NCI-H2227 (cell line): ENCODE data around the gene PPP4R1.

ENCODE experiments used
- DNase-seq: peaks from one replicate; lab custom pipeline; 2025; ENCODE audit not compliant: unreplicated experiment; lab: John Stamatoyannopoulos, UW

PPP4R1 gene

DNA sequence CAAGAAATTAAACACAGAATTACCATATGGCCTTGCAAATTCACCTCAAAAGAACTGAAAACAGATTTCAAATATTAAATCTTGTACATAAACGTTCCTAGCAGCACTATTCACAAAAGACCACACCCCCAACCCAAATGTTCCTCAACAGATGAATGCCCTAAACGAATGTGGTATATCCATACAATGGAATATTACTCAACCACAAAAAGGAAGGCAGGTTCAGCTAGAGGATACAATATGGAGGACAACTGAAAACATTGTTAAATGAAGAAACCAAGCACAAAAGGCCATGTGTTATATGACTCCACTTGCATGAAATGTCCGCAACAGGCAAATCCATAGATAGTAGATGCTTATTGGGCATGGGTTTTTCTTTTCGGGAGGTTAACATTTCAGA lies 61.7 kb downstream of the PPP4R1 start:
- no peak for DNase-seq

DNA sequence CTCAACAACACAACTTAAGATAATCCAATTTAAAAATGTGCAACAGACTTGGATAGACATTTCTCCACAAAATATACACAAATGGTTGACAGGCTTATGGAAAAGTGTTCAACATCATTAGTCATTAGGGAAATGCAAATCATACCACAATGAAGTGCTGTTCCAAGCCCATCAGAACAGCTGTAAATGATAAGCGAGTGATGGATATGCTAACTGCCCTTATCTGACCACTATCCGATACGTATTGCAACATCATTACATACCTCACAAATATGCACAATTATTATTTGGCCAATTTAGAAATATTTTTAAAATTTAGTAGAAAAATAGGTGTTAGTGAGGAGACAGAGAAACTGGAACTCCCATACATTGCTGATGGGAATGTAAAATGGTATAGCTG lies 62.2 kb downstream of the PPP4R1 start:
- no peak for DNase-seq

DNA sequence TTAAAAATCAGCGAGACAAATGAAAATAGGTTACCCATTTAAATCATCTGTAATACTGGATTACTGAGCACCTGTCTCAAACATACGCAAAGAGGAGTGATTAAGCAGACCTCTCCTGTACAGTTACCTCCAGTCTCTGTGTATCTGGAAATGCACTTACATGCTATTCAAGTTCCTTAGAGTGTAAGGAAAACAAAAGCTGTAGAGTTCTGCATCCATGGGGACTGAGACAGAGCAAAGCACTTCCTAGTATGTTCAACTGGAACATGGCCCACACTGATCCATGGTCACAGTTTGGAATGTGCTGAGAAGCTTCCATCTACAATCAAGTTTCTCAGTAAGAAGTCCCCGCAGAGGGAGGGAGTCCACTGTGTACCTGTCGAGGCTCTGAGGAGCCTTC lies 63.9 kb downstream of the PPP4R1 start:
- DNase-seq, result no peak

DNA sequence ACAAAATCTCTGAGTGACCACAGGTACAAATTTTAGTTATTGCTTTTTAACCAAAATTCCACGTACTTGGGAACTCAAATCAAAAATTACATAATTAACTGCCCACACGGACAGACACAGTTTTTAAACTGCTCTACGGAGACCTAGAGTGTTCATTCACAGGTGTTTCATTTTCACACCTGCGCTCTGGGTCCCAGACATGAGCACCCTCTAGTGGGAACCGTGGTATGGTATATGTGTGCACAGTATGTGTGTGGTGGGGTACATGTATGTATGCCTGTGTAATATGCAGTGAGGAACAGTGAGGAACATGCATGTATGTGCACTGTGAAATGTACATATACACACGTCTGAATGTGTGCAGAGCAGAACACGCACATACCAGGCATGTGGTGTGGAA lies 65.0 kb downstream of the PPP4R1 start:
- DNase-seq, result no peak

DNA sequence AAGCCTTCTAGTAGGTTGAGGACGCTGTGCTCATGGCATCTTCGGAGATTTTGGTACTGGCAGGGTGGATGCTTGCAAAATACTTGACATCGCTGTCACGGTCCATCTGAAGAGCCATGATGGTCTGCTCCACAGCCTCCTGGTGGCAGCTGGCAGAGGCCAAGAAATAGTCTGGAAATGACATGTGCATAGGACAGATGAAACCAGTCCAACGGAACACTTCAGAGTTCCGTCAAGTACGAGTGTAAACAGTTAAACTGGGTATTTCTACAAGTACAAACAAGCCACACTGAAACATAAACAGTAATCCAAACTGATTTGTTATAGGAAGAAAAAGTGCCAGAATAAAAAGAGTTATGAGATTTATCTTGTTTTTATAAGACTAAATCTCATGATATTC lies 66.6 kb downstream of the PPP4R1 start:
- no peak for DNase-seq

DNA sequence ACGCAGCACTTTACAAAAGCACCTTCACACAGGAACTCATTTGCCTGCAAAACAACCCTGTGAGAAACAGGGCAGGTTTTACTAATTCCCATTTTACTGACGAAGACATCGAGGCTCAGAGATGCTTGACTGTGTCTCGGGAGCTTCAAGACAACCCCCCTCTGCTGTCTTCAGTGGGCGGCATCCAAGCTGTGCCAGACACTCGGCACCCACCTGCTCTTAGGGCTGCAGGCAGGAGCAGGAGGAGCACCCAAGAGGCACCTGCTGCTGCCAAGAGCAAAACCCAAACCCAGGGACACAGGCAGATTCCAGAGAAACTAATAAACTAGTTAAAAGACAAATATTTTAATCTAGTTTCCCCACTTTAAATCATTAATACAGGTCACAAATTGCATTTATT lies 67.9 kb downstream of the PPP4R1 start:
- no peak for DNase-seq

DNA sequence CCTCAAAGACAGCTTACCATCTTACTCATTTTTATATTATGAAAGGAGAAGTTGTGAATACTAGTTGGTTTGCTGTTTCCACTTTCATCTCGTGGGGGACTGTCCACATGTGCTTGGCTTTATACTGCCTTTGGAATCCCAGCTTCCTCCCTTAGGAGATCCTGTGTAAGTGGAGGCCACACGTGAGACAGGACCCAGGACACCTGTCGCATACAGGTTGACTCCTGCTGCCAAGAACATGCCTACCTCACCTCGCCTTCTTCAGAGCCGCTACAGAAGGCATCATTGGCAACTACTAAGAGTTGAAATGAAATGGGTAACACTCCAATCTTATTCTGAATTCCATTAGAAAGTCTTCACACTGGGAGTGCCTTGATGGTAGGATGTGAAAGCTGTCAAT lies 69.3 kb downstream of the PPP4R1 start:
- DNase-seq, result no peak

DNA sequence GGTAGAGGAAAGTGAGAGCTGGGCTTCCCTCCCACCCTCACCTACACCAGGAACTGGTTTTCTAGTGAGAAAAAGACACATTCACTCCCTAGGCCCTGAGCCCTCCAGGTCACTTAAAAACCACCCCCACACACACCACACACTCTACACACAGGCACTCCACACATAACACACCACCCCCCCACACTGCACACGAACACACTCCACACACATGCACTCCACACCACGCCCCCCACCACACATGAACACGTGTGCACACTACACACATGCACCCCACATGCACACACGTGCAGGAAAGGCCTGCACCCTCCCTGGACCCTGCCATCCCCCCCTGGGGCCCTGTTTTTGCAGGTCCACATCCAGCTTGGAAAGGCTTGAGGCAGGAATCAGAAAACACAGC lies 71.4 kb downstream of the PPP4R1 start:
- DNase-seq, result no peak

DNA sequence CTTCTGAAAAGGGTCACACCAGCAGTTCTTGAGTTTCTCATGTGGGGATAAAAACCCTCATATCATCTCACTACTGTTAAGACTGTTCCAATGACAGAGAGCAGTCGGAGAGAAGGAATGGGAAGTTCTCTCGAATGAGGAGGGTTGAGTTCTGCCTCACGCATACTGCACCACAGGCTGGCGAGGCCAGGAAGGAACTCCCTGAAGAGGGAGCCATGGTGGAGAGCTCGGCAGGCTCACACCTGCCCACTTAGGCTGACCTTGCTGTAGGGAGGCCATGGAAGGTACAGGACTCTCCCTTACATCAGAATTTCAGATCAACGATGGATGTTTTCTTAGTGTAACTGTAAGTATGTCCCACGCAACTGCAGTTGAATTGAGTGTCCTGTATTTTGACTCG lies 74.4 kb downstream of the PPP4R1 start:
- no peak for DNase-seq

DNA sequence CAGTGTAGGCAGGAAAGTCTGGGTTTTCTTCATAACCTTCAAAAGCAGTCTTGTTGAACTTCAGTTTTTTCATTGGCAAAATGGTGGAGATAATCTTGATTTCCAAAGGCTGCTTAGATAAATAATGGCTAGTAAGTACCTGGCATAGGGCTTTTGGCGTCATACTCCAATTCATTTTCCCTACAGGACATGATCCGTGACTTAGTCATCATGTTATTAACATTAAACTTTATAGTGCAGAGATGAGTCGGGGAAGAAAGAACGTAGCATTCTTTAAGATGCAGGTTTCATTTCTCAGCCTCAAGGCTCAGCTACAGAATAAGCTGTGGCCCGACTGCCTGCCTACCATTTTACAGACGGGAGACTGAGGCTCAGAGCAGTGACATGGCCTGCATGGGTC lies 75.1 kb downstream of the PPP4R1 start:
- no peak for DNase-seq

DNA sequence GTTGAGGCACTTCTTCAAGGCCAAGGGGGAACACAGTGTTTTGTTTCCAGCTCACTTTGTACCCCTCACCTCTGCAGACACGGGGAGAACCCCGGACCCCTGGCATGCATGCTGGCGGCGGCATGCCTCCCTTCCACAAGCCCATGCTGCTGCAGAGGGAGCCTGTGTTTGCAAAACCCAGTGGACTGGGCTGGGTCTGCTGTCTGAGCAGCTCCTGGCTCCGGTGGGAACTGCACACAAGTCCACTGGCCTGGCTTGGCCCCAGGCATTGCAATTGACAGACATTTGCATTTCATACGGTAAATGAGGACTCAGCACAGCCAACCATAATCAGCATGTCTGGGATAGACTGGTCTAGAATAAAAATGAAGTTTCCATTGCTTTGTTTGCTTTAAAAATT lies 76.7 kb downstream of the PPP4R1 start:
- no peak for DNase-seq

DNA sequence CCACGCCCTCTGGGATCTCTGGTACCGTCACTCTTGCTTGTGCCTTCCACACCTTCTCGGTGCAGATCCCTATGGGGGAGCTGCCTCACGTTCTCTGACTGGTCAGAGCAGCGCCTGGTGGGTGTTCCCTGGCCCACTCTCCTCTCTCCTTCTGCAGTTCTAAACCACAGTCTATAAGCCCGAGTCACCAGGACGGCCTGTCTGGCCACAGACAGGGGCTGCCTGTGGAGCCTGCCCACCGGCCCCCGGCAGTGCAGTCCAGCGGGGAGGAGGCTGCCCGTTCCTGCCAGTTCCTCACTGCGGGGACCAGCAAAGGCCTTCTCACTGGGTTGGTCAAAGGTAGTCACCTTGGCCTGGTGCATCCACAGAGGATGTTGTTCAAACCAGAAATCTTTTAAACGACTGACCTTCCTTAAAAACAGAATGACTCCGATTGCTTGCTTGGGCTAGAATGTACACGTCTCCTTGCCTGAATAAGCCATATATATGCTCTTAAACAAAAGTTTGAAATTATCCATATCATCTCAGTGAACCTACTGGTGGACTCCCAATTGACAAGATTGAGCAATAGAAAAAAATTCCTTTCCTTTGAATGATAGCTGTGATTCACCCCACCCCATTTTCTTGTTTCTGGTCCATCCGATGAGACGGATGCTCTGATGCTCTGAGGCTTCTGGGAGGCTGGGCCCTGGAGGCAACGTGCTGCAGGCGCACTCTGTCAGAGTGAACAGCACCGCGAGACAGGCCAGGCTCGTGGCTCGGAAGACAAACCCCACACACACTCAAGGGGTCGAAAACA lies 77.8 kb downstream of the PPP4R1 start:
- no peak for DNase-seq

DNA sequence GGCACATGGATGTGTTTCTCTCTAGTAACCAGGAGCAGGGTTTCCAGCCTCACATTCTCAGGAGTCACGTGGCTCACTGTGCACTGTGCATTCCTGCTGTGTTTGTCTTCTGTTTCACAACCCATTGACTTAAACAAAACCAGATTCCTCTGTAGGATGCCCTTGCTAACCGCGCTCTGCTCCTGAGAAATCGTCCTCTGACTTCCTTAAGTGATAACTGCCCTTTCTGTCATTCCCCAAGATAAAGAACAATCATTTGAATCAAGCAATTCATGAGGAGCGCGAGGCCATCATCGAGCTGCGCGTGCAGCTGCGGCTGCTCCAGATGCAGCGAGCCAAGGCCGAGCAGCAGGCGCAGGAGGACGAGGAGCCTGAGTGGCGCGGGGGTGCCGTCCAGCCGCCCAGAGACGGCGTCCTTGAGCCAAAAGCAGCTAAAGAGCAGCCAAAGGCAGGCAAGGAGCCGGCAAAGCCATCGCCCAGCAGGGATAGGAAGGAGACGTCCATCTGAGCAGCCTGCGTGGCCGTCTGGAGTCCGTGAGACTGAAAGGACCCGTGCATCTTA lies 78.8 kb downstream of the PPP4R1 start:
- DNase-seq, result peak; percentile 75

DNA sequence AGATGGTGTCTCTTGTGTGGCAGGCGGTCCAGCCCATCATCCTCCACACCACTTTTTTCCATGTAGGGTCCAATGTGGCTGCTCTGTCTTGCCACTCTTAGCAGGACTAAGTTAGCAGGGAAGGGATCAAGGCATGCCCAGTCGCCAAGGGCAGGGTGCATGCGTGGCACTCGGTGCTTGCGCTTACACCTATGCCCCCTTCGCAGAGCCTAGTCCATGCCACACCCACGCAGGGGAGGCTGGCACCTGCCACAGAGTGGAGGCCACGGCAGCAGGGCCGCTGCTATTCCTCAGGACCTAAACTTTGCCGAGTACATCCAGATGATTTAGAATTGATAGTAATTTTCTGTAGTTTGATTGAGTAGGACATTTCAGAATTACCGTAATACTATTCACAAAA lies 79.5 kb downstream of the PPP4R1 start:
- DNase-seq, result no peak

DNA sequence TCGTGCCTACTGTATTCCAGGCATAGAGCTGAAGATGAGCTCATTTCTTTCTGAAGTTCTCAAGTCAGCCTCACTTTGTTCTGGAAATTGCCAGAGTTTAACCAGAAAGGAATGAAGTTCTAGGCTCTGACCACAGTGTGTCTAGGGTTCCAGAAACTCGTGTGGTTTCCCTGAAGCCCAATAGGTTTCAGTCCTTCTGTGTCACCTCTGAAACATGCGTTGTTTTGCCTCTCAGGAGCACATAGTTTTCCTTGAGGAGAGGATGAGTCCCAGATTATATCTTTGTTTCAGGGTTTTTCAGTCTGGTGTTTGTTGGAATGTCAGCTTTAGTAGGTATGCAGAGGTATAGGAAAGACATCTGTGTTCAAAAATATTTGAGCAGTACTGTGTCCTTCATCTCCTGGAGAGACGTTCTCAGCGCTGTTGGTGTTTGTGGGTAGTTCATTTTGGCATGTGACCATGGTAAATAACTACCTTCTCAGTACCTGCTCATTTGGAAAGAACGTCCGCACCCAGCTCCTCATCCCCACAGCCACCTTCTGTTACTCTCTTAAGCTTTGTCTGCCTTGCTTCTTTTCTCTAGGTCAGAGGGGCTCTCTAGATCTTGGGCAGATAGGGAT lies 82.5 kb downstream of the PPP4R1 start:
- no peak for DNase-seq

DNA sequence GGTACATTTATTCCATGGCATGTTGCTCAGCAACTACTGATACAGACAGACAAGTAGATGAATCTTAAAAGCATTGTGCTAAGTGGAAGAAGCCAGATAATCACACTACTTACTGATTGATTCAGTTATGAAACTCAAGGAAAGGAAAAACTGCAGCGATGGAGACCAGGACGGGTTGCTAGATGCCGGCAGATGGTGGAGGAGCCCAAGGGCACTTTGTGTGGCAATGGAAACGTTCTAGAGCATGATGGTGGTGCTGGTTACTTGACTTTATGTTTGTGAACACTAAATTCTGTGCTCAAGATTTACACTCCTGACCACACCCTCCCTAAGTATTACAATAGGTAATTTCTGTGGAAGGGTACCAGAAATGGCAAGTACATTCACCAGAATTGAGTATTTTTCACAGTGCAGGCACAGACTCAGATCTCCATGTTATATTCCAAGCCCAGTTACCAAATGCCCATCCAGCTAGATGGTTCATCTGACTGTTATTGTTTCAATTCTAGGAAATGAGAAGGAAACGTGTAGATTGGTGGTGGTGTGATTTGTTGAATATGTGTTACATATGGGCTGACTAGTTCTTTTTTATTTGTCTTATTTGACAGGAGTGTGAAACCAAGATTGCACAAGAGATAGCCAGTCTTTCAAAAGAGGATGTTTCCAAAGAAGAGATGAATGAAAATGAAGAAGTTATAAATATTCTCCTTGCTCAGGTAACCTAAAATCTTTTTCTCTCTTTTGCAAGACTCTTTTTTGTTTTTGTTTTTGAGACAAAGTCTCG lies 83.9 kb downstream of the PPP4R1 start:
- DNase-seq, result no peak

DNA sequence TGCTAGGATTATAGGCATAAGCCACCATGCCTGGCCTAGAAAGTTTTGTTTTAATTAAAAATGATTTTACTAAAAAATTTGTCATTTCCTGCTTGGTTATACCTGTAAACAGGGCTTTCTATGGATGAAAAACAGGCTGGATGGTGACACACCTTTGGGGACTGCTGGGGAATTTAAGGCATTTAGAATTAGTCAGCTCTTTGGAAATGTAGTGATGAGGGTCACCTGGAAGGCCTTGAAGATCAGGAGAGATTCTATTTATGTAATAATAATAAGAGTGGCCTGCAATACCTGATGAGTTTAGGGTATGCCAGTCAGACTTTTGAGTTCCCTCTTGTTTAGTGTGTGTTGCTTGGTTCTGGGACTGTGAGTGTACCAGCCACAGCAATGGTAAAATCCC lies 87.9 kb downstream of the PPP4R1 start:
- DNase-seq, result no peak

DNA sequence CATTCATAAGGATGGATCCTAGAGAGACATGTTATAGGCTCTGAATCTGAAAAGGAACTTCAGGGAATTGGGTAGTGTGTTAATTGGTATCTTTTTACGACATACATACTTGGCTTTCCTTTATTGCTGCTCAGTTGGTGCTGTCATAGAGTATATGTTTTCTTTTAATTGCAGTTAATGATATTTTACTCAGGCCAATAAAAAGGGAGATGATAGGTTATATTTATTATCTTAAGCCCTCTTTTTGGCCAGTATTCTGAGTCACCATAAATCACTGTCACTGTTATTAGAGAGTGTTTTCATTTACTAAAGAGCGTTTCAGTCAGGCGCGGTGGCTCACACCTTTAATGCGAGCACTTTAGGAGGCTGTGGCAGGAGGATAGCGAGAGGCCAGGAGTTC lies 91.4 kb downstream of the PPP4R1 start:
- no peak for DNase-seq

DNA sequence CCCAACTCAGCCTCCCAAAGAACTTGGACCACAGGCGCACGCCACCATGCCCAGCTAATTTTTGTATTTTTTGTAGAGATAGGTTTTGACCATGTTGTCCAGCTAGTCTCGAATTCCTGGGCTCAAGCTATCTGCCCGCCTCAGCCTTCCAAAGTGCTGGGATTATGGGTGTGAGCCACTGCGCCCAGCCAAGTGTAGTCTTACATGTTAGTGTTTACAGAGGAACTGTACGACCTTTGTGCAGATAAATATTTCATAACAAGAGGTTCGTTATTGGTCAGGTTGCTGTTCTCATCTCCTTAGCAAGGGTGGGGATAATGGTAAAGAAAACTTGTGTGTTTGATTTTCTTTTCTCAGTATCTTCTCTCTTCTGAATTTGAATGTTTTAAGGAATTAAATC lies 92.6 kb downstream of the PPP4R1 start:
- no peak for DNase-seq

DNA sequence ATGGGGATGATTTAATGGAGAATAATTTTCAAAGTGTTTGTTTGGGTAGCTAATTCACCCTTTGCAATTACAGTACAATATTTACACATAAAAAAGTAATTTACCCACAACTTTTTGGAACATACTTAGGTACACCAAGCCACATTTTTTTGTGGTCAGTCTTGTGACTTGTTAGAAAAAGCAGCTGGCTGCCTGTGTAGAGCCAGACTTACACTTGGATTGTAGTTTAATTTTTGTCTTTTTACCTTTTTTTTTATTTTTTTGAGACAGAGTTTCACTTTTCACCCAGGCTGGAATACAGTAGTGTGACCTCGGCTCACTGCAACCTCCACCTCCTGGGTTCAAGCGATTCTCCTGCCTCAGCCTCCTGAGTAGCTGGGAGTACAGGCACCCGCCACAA lies 93.7 kb downstream of the PPP4R1 start:
- no peak for DNase-seq

DNA sequence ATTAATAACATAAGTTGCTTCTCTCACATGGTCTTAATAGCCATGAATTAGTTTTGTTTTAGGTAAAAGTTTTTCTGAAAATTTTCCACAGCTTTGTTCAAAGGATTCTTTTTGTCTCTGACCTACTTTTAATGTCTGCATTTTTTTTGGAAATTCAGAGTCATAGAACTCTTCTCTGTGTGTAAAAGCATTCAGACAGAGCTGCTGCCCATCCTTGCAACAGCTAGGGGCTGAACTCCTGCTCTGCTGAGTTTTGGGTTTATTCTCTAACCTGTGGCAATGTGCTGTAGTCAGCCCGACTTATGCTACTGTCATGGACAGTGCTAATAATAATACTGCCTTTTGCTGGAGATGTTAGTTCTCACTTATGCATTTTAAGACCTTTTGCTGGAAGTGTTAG lies 95.0 kb downstream of the PPP4R1 start:
- DNase-seq, result no peak

DNA sequence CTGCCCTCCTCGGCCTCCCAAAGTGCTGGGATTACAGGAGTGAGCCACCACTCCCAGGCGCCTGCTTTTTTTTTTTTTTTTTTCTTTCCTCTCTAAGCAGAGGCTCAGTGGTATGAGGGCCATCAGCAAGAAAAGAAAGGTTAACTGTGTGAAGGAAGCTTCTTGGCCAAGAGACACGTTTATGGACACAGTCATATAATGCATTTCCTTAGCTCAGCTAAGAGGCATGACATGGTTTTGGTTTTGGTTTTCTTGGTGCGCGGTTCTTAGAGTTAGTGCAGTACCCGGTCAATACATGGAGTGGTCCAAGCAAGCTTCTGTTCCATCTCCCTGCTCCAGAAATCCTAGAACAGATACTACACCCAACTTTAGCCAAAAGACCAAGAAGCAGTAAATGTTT lies 96.5 kb downstream of the PPP4R1 start:
- DNase-seq, result no peak
